Loucy (cell line): Measurements from ENCODE around the gene PCDHGB4.

Experiments used
- H2AFZ ChIP-seq: fragments of 200-600 bp; sonication (generic); 2 replicates; pipeline ENCODE4 v1.6.0; 2016; ENCODE audit warnings: antibody characterized with exemption, mild to moderate bottlenecking, low read length, moderate library complexity
- H3F3A ChIP-seq: fragments of 200-600 bp; 2 replicates; pipeline ENCODE4 v1.6.0; 2016; ENCODE audit warnings: antibody characterized with exemption, low read depth, mild to moderate bottlenecking
- H3K27me3 ChIP-seq: fragments of 200-600 bp; sonication (generic); 2 replicates; pipeline ENCODE4 v1.6.1; 2014; ENCODE audit warnings: low read length, mild to moderate bottlenecking; ENCODE audit not compliant: insufficient read depth, poor library complexity, severe bottlenecking
- H3K36me3 ChIP-seq: fragments of 200-600 bp; sonication (generic); 2 replicates; pipeline ENCODE4 v1.6.1; 2016; ENCODE audit warnings: low read length; ENCODE audit not compliant: insufficient read depth
- H3K4me1 ChIP-seq: fragments of 200-600 bp; sonication (generic); 2 replicates; pipeline ENCODE4 v1.5.1; 2014; ENCODE audit warnings: low read length, mild to moderate bottlenecking; ENCODE audit not compliant: insufficient read depth, poor library complexity, severe bottlenecking
- H3K4me2 ChIP-seq: fragments of 200-600 bp; sonication (generic); 2 replicates; pipeline ENCODE4 v1.6.0; 2014; ENCODE audit warnings: antibody characterized with exemption, low read length, low read depth, mild to moderate bottlenecking; ENCODE audit not compliant: poor library complexity, severe bottlenecking
- H3K4me3 ChIP-seq: fragments of 200-600 bp; sonication (generic); 2 replicates; pipeline ENCODE4 v1.5.1; 2014; ENCODE audit warnings: low read length, mild to moderate bottlenecking, mixed read lengths; ENCODE audit not compliant: poor library complexity, severe bottlenecking
- H3K79me2 ChIP-seq: fragments of 200-600 bp; sonication (generic); 2 replicates; pipeline ENCODE4 v1.6.1; 2014; ENCODE audit warnings: low read length; ENCODE audit not compliant: insufficient read depth
- H3K9ac ChIP-seq: fragments of 200-600 bp; sonication (generic); 2 replicates; pipeline ENCODE4 v1.6.0; 2014; ENCODE audit warnings: mild to moderate bottlenecking, low read depth, low read length, moderate library complexity; ENCODE audit not compliant: poor library complexity, severe bottlenecking
- H3K9me2 ChIP-seq: fragments of 200-600 bp; sonication (generic); replicated peaks from 2 replicates; pipeline ENCODE4 v1.6.1; 2016; ENCODE audit warnings: low read depth, low read length, mixed read lengths
- H3K9me3 ChIP-seq: fragments of 200-600 bp; sonication (generic); 2 replicates; pipeline ENCODE4 v1.6.1; 2014; ENCODE audit warnings: mild to moderate bottlenecking, antibody characterized with exemption, low read length, low read depth; ENCODE audit not compliant: insufficient read depth
- H4K20me1 ChIP-seq: fragments of 200-600 bp; sonication (generic); 2 replicates; pipeline ENCODE4 v1.6.0; 2014; ENCODE audit warnings: antibody characterized with exemption, low read length, mild to moderate bottlenecking; ENCODE audit not compliant: insufficient read depth, poor library complexity, severe bottlenecking
- EZH2phosphoT487 ChIP-seq: fragments of 200-600 bp; IDR thresholded peaks from 2 replicates; pipeline ENCODE4 v1.6.1; 2018; ENCODE audit warnings: antibody characterized with exemption, mild to moderate bottlenecking, moderate library complexity, borderline replicate concordance
- TF ChIP-seq, protein P1 (sequence below): fragments of 200-600 bp; sonication (generic); conservative IDR thresholded peaks from 2 replicates; pipeline ENCODE4 v1.5.1; 2014; ENCODE audit warnings: mild to moderate bottlenecking, antibody characterized with exemption, low read length

PCDHGB4 gene

DNA sequence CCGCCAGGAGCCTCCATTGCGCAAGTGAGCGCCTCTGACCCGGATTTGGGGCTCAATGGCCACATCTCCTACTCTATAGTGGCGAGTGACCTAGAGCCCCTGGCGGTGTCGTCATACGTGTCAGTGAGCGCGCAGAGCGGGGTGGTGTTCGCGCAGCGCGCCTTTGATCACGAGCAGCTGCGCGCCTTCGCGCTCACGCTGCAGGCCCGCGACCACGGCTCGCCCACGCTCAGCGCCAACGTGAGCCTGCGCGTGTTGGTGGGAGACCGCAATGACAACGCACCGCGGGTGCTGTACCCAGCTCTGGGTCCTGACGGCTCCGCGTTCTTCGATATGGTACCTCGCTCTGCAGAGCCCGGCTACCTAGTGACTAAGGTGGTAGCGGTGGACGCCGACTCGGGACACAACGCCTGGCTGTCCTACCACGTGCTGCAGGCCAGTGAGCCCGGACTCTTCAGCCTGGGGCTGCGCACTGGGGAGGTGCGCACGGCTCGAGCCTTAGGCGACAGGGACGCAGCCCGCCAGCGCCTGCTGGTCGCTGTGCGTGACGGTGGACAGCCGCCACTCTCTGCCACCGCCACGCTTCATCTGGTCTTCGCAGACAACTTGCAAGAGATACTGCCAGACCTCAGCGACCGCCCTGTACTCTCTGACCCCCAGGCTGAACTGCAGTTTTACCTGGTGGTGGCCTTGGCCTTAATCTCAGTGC, 22.3 kb downstream of the PCDHGB4 start:
- H3K9me3 ChIP-seq: no peaks in the 10 kb centered on the region

GRCh38 chr5:141411575-141411974, 24.1 kb downstream of the PCDHGB4 start:
- H4K20me1 ChIP-seq: no peaks in the 10 kb centered on the region
- H3K9ac ChIP-seq: no peak overlapping the region
- H3K9me3 ChIP-seq: no peaks in the 10 kb centered on the region
- H3F3A ChIP-seq: no peaks in the 10 kb centered on the region
- H2AFZ ChIP-seq: no peak overlapping the region
- no peaks in the 10 kb centered on the region for H3K27me3 ChIP-seq
- TF ChIP-seq, protein P1, sequence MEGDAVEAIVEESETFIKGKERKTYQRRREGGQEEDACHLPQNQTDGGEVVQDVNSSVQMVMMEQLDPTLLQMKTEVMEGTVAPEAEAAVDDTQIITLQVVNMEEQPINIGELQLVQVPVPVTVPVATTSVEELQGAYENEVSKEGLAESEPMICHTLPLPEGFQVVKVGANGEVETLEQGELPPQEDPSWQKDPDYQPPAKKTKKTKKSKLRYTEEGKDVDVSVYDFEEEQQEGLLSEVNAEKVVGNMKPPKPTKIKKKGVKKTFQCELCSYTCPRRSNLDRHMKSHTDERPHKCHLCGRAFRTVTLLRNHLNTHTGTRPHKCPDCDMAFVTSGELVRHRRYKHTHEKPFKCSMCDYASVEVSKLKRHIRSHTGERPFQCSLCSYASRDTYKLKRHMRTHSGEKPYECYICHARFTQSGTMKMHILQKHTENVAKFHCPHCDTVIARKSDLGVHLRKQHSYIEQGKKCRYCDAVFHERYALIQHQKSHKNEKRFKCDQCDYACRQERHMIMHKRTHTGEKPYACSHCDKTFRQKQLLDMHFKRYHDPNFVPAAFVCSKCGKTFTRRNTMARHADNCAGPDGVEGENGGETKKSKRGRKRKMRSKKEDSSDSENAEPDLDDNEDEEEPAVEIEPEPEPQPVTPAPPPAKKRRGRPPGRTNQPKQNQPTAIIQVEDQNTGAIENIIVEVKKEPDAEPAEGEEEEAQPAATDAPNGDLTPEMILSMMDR: no peak
- no peak for TF ChIP-seq EZH2phosphoT487
- H3K4me1 ChIP-seq: no peaks in the 10 kb centered on the region
- H3K36me3 ChIP-seq: no peaks in the 10 kb centered on the region
- no peaks in the 10 kb centered on the region for H3K79me2 ChIP-seq
- H3K9me2 ChIP-seq: no peaks in the 10 kb centered on the region
- H3K4me3 ChIP-seq: no peak overlapping the region
- no peak overlapping the region for H3K4me2 ChIP-seq

More for the DNA sequence above, 22.3 kb downstream of the PCDHGB4 start:
- Histone ChIP-seq H3K4me3 (no peak overlapping the region), H3K4me1 (no peaks in the 10 kb centered on the region), H4K20me1 (no peaks in the 10 kb centered on the region), H3K27me3 (no peaks in the 10 kb centered on the region), H3K9ac (no peak overlapping the region), H3K9me2 (no peaks in the 10 kb centered on the region), H3K79me2 (no peaks in the 10 kb centered on the region), H3K36me3 (no peaks in the 10 kb centered on the region), H2AFZ (no peak overlapping the region), H3F3A (no peaks in the 10 kb centered on the region), H3K4me2 (no peak overlapping the region)
- TF ChIP-seq EZH2phosphoT487: no peak
- TF ChIP-seq, protein P1: no peak

- Histone ChIP-seq H3K79me2 (no peaks in the 10 kb centered on the region), H3K9me2 (no peaks in the 10 kb centered on the region), H3K4me3 (no peak within 1 kb of the TSS), H3K4me1 (no peaks in the 10 kb centered on the region), H3K36me3 (no peaks in the 10 kb centered on the region), H4K20me1 (no peaks in the 10 kb centered on the region), H3K27me3 (no peaks in the 10 kb centered on the region), H3F3A (no peaks in the 10 kb centered on the region), H3K9me3 (no peaks in the 10 kb centered on the region), H3K4me2 (peak within 1 kb of the TSS; percentile 35), H2AFZ (peak within 1 kb of the TSS; percentile 34; the same call in 1 of the 2 replicates), H3K9ac (no peak within 1 kb of the TSS)
- TF ChIP-seq, protein P1: peak; percentile 72
- no peak for TF ChIP-seq EZH2phosphoT487
Measured at GRCh38 chr5:141412854-141413539, 25.5 kb downstream of the PCDHGB4 start, which contains the start of gene PCDHGA10. PCDHGA10 (plus strand) TSS chr5:141412987; CDS start chr5:141413176, 189 bp downstream.
